SU-DHL-6 (cell line): ENCODE data around the gene ADAMTS19.

Source experiments
- H2AFZ ChIP-seq: fragments of 200-600 bp; sonication (generic); 2 replicates; pipeline ENCODE4 v1.6.1; 2014; ENCODE audit warnings: low read depth, mild to moderate bottlenecking, moderate library complexity, mixed read lengths, antibody characterized with exemption, low read length; ENCODE audit not compliant: severe bottlenecking
- H3F3A ChIP-seq: fragments of 200-600 bp; shearing (Covaris generic); 2 replicates; pipeline ENCODE4 v1.6.0; 2016; ENCODE audit warnings: antibody characterized with exemption, mild to moderate bottlenecking; ENCODE audit not compliant: insufficient read depth
- H3K27ac ChIP-seq: fragments of 200-600 bp; sonication (generic); 2 replicates; pipeline ENCODE4 v1.5.1; 2016; ENCODE audit warnings: low read depth, mild to moderate bottlenecking, low read length, moderate library complexity, mixed read lengths
- H3K27me3 ChIP-seq: fragments of 200-600 bp; sonication (generic), shearing (Covaris generic); 2 replicates; pipeline ENCODE4 v1.6.0; 2014; ENCODE audit warnings: mild to moderate bottlenecking, low read length
- H3K36me3 ChIP-seq: fragments of 200-600 bp; sonication (generic); 2 replicates; pipeline ENCODE4 v1.6.1; 2014; ENCODE audit warnings: mild to moderate bottlenecking, low read length, mixed read lengths
- H3K4me2 ChIP-seq: fragments of 300-600, 200-600 bp; shearing (Covaris generic), sonication (generic); 2 replicates; pipeline ENCODE4 v1.6.0; 2014; ENCODE audit warnings: low read length, low read depth, mild to moderate bottlenecking; ENCODE audit not compliant: poor library complexity, severe bottlenecking
- H3K4me3 ChIP-seq: fragments of 200-600 bp; sonication (generic); 2 replicates; pipeline ENCODE4 v1.5.1; 2014; ENCODE audit warnings: antibody characterized with exemption, low read length, mild to moderate bottlenecking, mixed read lengths; ENCODE audit not compliant: insufficient read depth, poor library complexity, severe bottlenecking
- H3K79me2 ChIP-seq: fragments of 200-600 bp; sonication (generic); 2 replicates; pipeline ENCODE4 v1.6.1; 2014; ENCODE audit warnings: mild to moderate bottlenecking, low read length, moderate library complexity; ENCODE audit not compliant: insufficient read depth
- H3K9ac ChIP-seq: fragments of 200-600 bp; sonication (generic); 2 replicates; pipeline ENCODE4 v1.7.0; 2014; ENCODE audit warnings: mild to moderate bottlenecking, low read length
- H3K9me2 ChIP-seq: fragments of 200-600 bp; sonication (generic); replicated peaks from 2 replicates; pipeline ENCODE4 v1.6.1; 2014; ENCODE audit warnings: low read length; ENCODE audit not compliant: insufficient read depth
- H3K9me3 ChIP-seq: fragments of 200-600 bp; sonication (generic); 2 replicates; pipeline ENCODE4 v1.6.1; 2014; ENCODE audit warnings: low read length, mixed read lengths; ENCODE audit not compliant: insufficient read depth
- H4K20me1 ChIP-seq: fragments of 200-600 bp; sonication (generic); 2 replicates; pipeline ENCODE4 v1.6.1; 2014; ENCODE audit warnings: low read depth, mild to moderate bottlenecking, antibody characterized with exemption, low read length, moderate library complexity, mixed read lengths
- CTCF ChIP-seq: fragments of 200-600 bp; sonication (generic); IDR thresholded peaks from one replicate; pipeline ENCODE4 v1.5.1; 2017; ENCODE audit warnings: antibody characterized with exemption, mild to moderate bottlenecking, low read length, moderate library complexity; ENCODE audit not compliant: insufficient read depth, poor library complexity, severe bottlenecking
- EZH2phosphoT487 ChIP-seq: fragments of 200-600 bp; sonication (generic), shearing (Covaris generic); conservative IDR thresholded peaks from 2 replicates; pipeline ENCODE4 v1.6.1; 2018; ENCODE audit warnings: mild to moderate bottlenecking, antibody characterized with exemption, low read length, moderate library complexity, mixed read lengths

ADAMTS19 gene

DNA sequence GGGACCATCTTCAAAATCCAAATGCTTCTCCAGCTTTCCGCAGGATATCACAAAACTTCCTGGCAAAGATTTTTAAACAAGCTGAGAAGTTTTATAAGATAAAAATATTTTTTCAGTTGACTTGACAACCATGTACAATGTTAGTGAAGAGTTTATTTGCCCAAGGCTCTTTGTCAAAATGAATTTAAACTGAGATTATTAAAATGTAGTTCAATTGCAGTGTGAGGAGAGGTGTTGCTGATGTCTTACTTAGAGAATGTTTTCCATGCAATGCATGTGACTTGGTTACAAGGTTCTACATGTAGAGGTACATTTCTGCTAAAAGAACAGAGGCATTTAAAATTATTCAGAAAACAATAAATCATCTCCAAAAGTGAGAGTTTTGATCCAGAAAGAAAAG is 156.4 kb downstream of the ADAMTS19 start:
- H3K9me3 ChIP-seq: no peaks in the 10 kb centered on the region
- no peak overlapping the region for H3K4me2 ChIP-seq
- H2AFZ ChIP-seq: no peak overlapping the region
- no peaks in the 10 kb centered on the region for H3K79me2 ChIP-seq
- no peak overlapping the region for H3K27ac ChIP-seq
- no peaks in the 10 kb centered on the region; the same call in 1 of the 2 replicates for H4K20me1 ChIP-seq
- no peak for TF ChIP-seq CTCF
- no peak for TF ChIP-seq EZH2phosphoT487
- H3F3A ChIP-seq: no peaks in the 10 kb centered on the region
- no peak overlapping the region for H3K9ac ChIP-seq
- no peaks in the 10 kb centered on the region for H3K36me3 ChIP-seq
- H3K4me3 ChIP-seq: no peak overlapping the region
- no peaks in the 10 kb centered on the region for H3K27me3 ChIP-seq
- no peaks in the 10 kb centered on the region for H3K9me2 ChIP-seq

DNA sequence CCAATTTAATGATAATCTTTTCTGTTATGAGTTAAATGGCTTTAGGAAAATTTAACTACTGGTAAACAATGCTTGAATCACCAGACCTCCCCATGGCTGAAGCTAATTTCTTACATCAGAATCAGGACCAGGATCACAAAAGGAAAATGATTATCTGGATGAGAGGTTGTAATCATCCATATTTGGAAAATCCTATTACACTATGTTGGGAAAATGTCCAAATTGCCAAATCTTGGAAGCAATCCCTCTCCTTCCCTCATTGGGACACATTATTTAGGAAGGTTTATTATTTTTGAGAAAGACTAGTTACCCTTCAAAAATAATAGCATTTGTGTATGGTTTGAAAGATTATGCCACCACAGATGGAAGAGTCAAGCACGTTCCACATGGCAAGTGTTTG is 157.1 kb downstream of the ADAMTS19 start:
- H3K9ac ChIP-seq: no peak overlapping the region
- H3K36me3 ChIP-seq: no peaks in the 10 kb centered on the region
- H3K4me2 ChIP-seq: no peak overlapping the region
- H3F3A ChIP-seq: no peaks in the 10 kb centered on the region
- no peaks in the 10 kb centered on the region for H3K27me3 ChIP-seq
- no peak overlapping the region for H3K4me3 ChIP-seq
- H3K9me3 ChIP-seq: no peaks in the 10 kb centered on the region
- no peak overlapping the region for H3K27ac ChIP-seq
- H2AFZ ChIP-seq: no peak overlapping the region
- H3K79me2 ChIP-seq: no peaks in the 10 kb centered on the region
- no peaks in the 10 kb centered on the region for H3K9me2 ChIP-seq
- TF ChIP-seq CTCF (no peak), EZH2phosphoT487 (no peak)
- no peaks in the 10 kb centered on the region; the same call in 1 of the 2 replicates for H4K20me1 ChIP-seq

- TF ChIP-seq CTCF (no peak), EZH2phosphoT487 (no peak)
- H3K4me2 ChIP-seq: no peak overlapping the region
- H3K27me3 ChIP-seq: no peaks in the 10 kb centered on the region
- H3K4me3 ChIP-seq: no peak overlapping the region
- no peak overlapping the region for H2AFZ ChIP-seq
- no peaks in the 10 kb centered on the region; the same call in 1 of the 2 replicates for H4K20me1 ChIP-seq
- no peak overlapping the region for H3K9ac ChIP-seq
- no peaks in the 10 kb centered on the region for H3F3A ChIP-seq
- H3K9me2 ChIP-seq: no peaks in the 10 kb centered on the region
- no peaks in the 10 kb centered on the region for H3K79me2 ChIP-seq
- H3K9me3 ChIP-seq: no peaks in the 10 kb centered on the region
- no peak overlapping the region for H3K27ac ChIP-seq
- no peaks in the 10 kb centered on the region for H3K36me3 ChIP-seq
These were observed 159.7 kb downstream of the ADAMTS19 start for GRCh38 chr5:129619782-129620181.

- Histone ChIP-seq H3K36me3 (no peaks in the 10 kb centered on the region), H3F3A (no peaks in the 10 kb centered on the region), H3K9me3 (no peaks in the 10 kb centered on the region), H3K27ac (no peak overlapping the region), H3K9ac (no peak overlapping the region), H3K79me2 (no peaks in the 10 kb centered on the region), H2AFZ (no peak overlapping the region), H4K20me1 (no peaks in the 10 kb centered on the region; the same call in 1 of the 2 replicates), H3K4me3 (no peak overlapping the region), H3K27me3 (no peaks in the 10 kb centered on the region), H3K4me2 (no peak overlapping the region), H3K9me2 (no peaks in the 10 kb centered on the region)
- TF ChIP-seq CTCF (no peak), EZH2phosphoT487 (no peak)
These were observed 162.4 kb downstream of the ADAMTS19 start for GRCh38 chr5:129622531-129622930.
